Loucy (cell line): ENCODE results near the gene ZNF865.

ENCODE experiments used
- EZH2phosphoT487 ChIP-seq: fragments of 200-600 bp; IDR thresholded peaks from 2 replicates; pipeline ENCODE4 v1.6.1; 2018; ENCODE audit warnings: antibody characterized with exemption, mild to moderate bottlenecking, moderate library complexity, borderline replicate concordance
- TF ChIP-seq, protein P1 (sequence below): fragments of 200-600 bp; sonication (generic); conservative IDR thresholded peaks from 2 replicates; pipeline ENCODE4 v1.5.1; 2014; ENCODE audit warnings: mild to moderate bottlenecking, antibody characterized with exemption, low read length

- TF ChIP-seq, protein P1, sequence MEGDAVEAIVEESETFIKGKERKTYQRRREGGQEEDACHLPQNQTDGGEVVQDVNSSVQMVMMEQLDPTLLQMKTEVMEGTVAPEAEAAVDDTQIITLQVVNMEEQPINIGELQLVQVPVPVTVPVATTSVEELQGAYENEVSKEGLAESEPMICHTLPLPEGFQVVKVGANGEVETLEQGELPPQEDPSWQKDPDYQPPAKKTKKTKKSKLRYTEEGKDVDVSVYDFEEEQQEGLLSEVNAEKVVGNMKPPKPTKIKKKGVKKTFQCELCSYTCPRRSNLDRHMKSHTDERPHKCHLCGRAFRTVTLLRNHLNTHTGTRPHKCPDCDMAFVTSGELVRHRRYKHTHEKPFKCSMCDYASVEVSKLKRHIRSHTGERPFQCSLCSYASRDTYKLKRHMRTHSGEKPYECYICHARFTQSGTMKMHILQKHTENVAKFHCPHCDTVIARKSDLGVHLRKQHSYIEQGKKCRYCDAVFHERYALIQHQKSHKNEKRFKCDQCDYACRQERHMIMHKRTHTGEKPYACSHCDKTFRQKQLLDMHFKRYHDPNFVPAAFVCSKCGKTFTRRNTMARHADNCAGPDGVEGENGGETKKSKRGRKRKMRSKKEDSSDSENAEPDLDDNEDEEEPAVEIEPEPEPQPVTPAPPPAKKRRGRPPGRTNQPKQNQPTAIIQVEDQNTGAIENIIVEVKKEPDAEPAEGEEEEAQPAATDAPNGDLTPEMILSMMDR = no peak
- no peak for TF ChIP-seq EZH2phosphoT487
Observed at GRCh38 chr19:55654868-55655647, 49.6 kb downstream of the ZNF865 start, which contains the start of gene U2AF2.
